Measurements from ENCODE around the gene BST1. TPM values are rescaled to one million over a fixed set of nuclear protein-coding genes. Genes with fewer than 3 reads are reported as not detected.

BST1 gene
- polyA plus RNA-seq, 1 donor (not counting 4 experiments of a cell fraction or from before 2014, with no cell fraction given): 1.2 TPM

DNA sequence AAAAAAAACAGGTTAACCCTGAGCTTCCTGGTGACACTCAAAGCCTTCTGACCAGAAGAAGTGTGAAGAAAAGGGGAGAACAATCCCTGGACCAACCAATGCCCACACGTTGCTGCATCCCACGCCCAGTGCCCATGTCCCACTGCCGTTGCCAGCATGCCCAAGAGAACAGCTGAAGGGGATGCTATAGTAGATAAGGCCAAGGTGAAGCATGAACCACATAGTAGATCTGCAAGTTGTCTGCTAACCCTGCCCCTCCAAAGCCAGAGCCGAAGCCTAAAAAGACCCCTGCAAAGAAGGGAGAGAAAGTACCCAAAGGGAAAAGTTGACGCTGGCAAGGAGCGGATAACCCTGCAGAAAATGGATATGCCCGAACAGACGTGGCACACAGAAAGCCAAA, 64.0 kb downstream of the BST1 start:
- peaks cover 5% of the 10 kb centered on the region for H3K27me3 ChIP-seq (ENCODE audit: control insufficient read depth, extremely low read depth, insufficient read depth, low read length)
- H3K9ac ChIP-seq (ENCODE audit: control insufficient read depth, extremely low read depth, insufficient read depth, low read length): no peak overlapping the region
- no peaks in the 10 kb centered on the region for H4K20me1 ChIP-seq (ENCODE audit: control insufficient read depth, extremely low read depth, insufficient read depth, low read length)
- DNase-seq (ENCODE audit: low read depth, low spot score): no peak
- H3K36me3 ChIP-seq (ENCODE audit: control insufficient read depth in 2 of 2, extremely low read depth in 1 of 2, insufficient read depth in 2 of 2, low read length in 2 of 2): no peaks in the 10 kb centered on the region
- FAIRE-seq: no peak
- no peaks in the 10 kb centered on the region for H3K9me1 ChIP-seq (ENCODE audit: control insufficient read depth, extremely low read depth, insufficient read depth, low read length)
- peaks cover 4% of the 10 kb centered on the region for H3K4me1 ChIP-seq (ENCODE audit: control insufficient read depth, extremely low read depth, insufficient read depth, low read length)
- TF ChIP-seq, protein P1, sequence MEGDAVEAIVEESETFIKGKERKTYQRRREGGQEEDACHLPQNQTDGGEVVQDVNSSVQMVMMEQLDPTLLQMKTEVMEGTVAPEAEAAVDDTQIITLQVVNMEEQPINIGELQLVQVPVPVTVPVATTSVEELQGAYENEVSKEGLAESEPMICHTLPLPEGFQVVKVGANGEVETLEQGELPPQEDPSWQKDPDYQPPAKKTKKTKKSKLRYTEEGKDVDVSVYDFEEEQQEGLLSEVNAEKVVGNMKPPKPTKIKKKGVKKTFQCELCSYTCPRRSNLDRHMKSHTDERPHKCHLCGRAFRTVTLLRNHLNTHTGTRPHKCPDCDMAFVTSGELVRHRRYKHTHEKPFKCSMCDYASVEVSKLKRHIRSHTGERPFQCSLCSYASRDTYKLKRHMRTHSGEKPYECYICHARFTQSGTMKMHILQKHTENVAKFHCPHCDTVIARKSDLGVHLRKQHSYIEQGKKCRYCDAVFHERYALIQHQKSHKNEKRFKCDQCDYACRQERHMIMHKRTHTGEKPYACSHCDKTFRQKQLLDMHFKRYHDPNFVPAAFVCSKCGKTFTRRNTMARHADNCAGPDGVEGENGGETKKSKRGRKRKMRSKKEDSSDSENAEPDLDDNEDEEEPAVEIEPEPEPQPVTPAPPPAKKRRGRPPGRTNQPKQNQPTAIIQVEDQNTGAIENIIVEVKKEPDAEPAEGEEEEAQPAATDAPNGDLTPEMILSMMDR (optimal IDR thresholded peaks at IDR 0.05 in 1 of 3, IDR thresholded peaks at IDR 0.05 in 1 of 3, conservative IDR thresholded peaks at IDR 0.05 in 1 of 3; ENCODE audit: extremely low read depth in 1 of 3, insufficient read depth in 2 of 3, low read length in 3 of 3): no peak
- TF ChIP-seq EZH2 (IDR thresholded peaks at IDR 0.05; ENCODE audit: low read length): no peak
- no peak overlapping the region for H3K27ac ChIP-seq (ENCODE audit: control insufficient read depth, insufficient read depth, low read length)
- no peak overlapping the region for H3K4me2 ChIP-seq (ENCODE audit: control insufficient read depth, extremely low read depth, insufficient read depth, low read depth, low read length)
- no peaks in the 10 kb centered on the region for H3K9me3 ChIP-seq (ENCODE audit: control insufficient read depth, low read depth, low read length)
- H3K4me3 ChIP-seq (ENCODE audit: control insufficient read depth in 2 of 3, extremely low read depth in 1 of 3, insufficient read depth in 2 of 3, low read depth in 1 of 3, low read length in 3 of 3): no peak overlapping the region
- H2AFZ ChIP-seq (ENCODE audit: control insufficient read depth, low read length): no peak overlapping the region
- H3K79me2 ChIP-seq (ENCODE audit: control insufficient read depth, insufficient read depth, low read length): no peaks in the 10 kb centered on the region
- dilution Hi-C loops (cut with MboI; ENCODE audit: extremely low pct_ligation_motif_present, low sequenced_read_pairs): no loop called here

DNA sequence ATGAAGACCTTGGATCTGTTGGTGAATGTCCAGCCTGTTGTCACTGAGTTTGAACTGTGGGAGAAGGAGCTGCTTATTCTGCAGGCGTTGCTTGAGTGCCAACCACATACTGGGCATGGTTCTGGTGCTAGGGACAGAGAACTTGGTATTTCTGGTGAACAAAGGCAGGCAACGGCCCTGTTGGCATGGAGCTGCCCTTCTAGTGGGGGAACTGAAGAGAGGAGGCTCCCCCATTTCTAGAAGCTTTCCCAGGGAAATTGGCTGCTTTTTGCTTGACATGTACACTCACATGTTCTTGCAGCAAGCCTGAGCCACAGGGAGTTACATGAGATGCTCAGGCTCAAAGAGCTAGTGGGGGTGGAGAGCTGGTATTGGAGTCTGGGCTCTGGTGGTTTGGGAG, 66.3 kb downstream of the BST1 start:
- Histone ChIP-seq H3K4me1 (ENCODE audit: control insufficient read depth, extremely low read depth, insufficient read depth, low read length) (peaks cover 4% of the 10 kb centered on the region), H3K9me1 (ENCODE audit: control insufficient read depth, extremely low read depth, insufficient read depth, low read length) (no peaks in the 10 kb centered on the region), H3K79me2 (ENCODE audit: control insufficient read depth, insufficient read depth, low read length) (no peaks in the 10 kb centered on the region), H3K9ac (ENCODE audit: control insufficient read depth, extremely low read depth, insufficient read depth, low read length) (no peak overlapping the region), H3K4me2 (ENCODE audit: control insufficient read depth, extremely low read depth, insufficient read depth, low read depth, low read length) (no peak overlapping the region), H3K9me3 (ENCODE audit: control insufficient read depth, low read depth, low read length) (no peaks in the 10 kb centered on the region), H3K27me3 (ENCODE audit: control insufficient read depth, extremely low read depth, insufficient read depth, low read length) (peaks cover 26% of the 10 kb centered on the region), H3K36me3 (ENCODE audit: control insufficient read depth in 2 of 2, extremely low read depth in 1 of 2, insufficient read depth in 2 of 2, low read length in 2 of 2) (no peaks in the 10 kb centered on the region), H3K27ac (ENCODE audit: control insufficient read depth, insufficient read depth, low read length) (no peak overlapping the region), H3K4me3 (ENCODE audit: control insufficient read depth in 2 of 3, extremely low read depth in 1 of 3, insufficient read depth in 2 of 3, low read depth in 1 of 3, low read length in 3 of 3) (no peak overlapping the region), H4K20me1 (ENCODE audit: control insufficient read depth, extremely low read depth, insufficient read depth, low read length) (no peaks in the 10 kb centered on the region), H2AFZ (ENCODE audit: control insufficient read depth, low read length) (no peak overlapping the region)
- TF ChIP-seq, protein P1 (optimal IDR thresholded peaks at IDR 0.05 in 1 of 3, IDR thresholded peaks at IDR 0.05 in 1 of 3, conservative IDR thresholded peaks at IDR 0.05 in 1 of 3; ENCODE audit: extremely low read depth in 1 of 3, insufficient read depth in 2 of 3, low read length in 3 of 3): no peak
- TF ChIP-seq EZH2 (IDR thresholded peaks at IDR 0.05; ENCODE audit: low read length): no peak
- dilution Hi-C loops (cut with MboI; ENCODE audit: extremely low pct_ligation_motif_present, low sequenced_read_pairs): no loop called here
- FAIRE-seq (no peak), DNase-seq (ENCODE audit: low read depth, low spot score) (no peak)
